Lower lobe of right lung (tissue), 2 donors: ENCODE measurements around the gene PTPRG. TPM values are rescaled to one million over a fixed set of nuclear protein-coding genes. Genes with fewer than 3 reads are reported as not detected.

Experiments
- ATAC-seq, 2 donors: fragments of 200-7000 bp; cut with Tn5 transposase; one replicate each; pipeline ENCODE4 v1.9.1; 2020 to 2022; ENCODE audit warnings: mild to moderate bottlenecking in 2 of 2, moderate library complexity in 2 of 2
- DNase-seq: peaks from one replicate; pipeline ENCODE4 v3.0.0-alpha.2; 2020
- H3K27ac ChIP-seq: fragments of 200-600 bp; one replicate; pipeline ENCODE4 v1.8.0; 2022
- H3K27me3 ChIP-seq: fragments of 200-600 bp; one replicate; pipeline ENCODE4 v1.8.0; 2022; ENCODE audit warnings: low read depth
- H3K36me3 ChIP-seq: fragments of 200-600 bp; one replicate; pipeline ENCODE4 v1.8.0; 2022; ENCODE audit warnings: mild to moderate bottlenecking
- H3K4me1 ChIP-seq: fragments of 200-600 bp; one replicate; pipeline ENCODE4 v1.8.0; 2022
- H3K4me3 ChIP-seq: fragments of 200-600 bp; one replicate; pipeline ENCODE4 v1.8.0; 2022; ENCODE audit warnings: mild to moderate bottlenecking
- H3K9me3 ChIP-seq: fragments of 200-600 bp; one replicate; pipeline ENCODE4 v1.8.0; 2022
- intact Hi-C: fragments of 100-400 bp; cut with DNase I; formaldehyde crosslinking; loops from one replicate; pipeline ENCODE4 v1.11.0; 2022
- total RNA-seq: library from RNA; stranded (reverse); fragmentation: NEBNext Ultra II Directional; extraction: Animal tissue kit (Norgen Biotek cat#: 25700); gene quantifications from one replicate; pipeline ENCODE4 v1.2.1, GENCODE V29; 2021
- TF ChIP-seq, protein P1 (sequence below): fragments of 200-600 bp; IDR thresholded peaks from one replicate; pipeline ENCODE4 v1.8.0; 2022; ENCODE audit warnings: antibody characterized with exemption, mild to moderate bottlenecking
- donor health status: DM: no; HTN: yes; CAD: no; lungs with severe emphysema.

Gene PTPRG
- total RNA-seq, 1 donor from 2014 or later: 67.6 TPM

DNA sequence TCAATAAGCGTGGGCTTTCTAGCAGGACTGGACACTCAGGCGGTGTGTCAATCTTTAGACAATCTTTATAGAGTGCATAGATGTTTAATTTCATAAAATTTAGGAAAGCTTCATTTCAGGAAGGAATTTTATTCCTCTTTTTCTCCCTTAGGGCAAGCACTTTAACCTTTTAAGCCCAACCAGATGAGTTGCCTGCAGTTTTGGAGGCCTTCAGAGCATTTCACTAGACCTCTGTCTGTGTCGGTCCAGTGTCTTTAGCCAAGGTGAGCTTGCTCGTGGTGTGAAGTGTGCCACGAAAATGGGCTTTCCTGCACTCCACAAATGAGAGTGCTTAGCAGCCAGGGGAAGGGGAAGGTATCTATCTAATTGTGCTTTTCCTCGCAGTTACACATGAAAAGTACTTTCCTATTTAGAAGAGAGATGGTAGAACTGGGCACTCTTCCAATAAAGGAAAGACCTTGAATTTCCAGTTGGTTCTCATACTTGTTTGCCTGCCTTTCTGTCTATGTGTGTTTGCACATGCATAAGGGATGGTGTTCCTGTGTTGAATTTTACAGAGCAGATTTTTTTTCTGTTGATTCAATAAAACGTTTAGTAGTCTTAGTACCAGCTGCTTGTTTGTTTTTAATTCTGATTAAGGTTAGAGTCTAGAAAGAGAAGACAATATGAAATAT lies 758.3 kb downstream of the PTPRG start:
- Histone ChIP-seq H3K9me3 (no peaks in the 10 kb centered on the region), H3K36me3 (no peaks in the 10 kb centered on the region), H3K27ac (peak overlapping the region; percentile 69), H3K4me3 (peak overlapping the region; percentile 66), H3K4me1 (peaks cover 17% of the 10 kb centered on the region), H3K27me3 (no peaks in the 10 kb centered on the region)
- intact Hi-C loops: no loop called here
- no peak for DNase-seq
- ATAC-seq: no peak
- TF ChIP-seq, protein P1, sequence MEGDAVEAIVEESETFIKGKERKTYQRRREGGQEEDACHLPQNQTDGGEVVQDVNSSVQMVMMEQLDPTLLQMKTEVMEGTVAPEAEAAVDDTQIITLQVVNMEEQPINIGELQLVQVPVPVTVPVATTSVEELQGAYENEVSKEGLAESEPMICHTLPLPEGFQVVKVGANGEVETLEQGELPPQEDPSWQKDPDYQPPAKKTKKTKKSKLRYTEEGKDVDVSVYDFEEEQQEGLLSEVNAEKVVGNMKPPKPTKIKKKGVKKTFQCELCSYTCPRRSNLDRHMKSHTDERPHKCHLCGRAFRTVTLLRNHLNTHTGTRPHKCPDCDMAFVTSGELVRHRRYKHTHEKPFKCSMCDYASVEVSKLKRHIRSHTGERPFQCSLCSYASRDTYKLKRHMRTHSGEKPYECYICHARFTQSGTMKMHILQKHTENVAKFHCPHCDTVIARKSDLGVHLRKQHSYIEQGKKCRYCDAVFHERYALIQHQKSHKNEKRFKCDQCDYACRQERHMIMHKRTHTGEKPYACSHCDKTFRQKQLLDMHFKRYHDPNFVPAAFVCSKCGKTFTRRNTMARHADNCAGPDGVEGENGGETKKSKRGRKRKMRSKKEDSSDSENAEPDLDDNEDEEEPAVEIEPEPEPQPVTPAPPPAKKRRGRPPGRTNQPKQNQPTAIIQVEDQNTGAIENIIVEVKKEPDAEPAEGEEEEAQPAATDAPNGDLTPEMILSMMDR: no peak

DNA sequence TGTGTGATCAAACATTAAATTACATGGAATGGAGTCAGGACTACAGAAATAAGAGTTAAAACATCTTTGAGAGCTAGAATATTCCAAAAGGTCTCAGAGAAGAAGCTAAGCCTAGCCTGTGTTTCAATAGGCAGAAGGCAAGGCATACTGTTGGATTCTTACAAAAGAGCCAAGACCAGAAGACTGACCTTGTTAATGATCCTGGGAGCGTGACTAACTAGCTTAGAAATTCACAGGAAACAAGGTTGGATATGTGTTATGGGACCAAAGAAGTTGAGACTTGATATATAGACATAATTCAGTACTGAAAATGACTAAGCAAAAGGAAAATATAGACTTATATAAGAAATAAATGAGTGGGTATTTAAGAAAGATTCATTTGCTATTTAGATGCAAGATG lies 761.9 kb downstream of the PTPRG start:
- Histone ChIP-seq H3K4me1 (peaks cover 16% of the 10 kb centered on the region), H3K27me3 (no peaks in the 10 kb centered on the region), H3K4me3 (no peak overlapping the region), H3K27ac (no peak overlapping the region), H3K9me3 (no peaks in the 10 kb centered on the region), H3K36me3 (no peaks in the 10 kb centered on the region)
- no peak for DNase-seq
- TF ChIP-seq, protein P1: no peak
- intact Hi-C loops: no loop called here
- no peak for ATAC-seq

DNA sequence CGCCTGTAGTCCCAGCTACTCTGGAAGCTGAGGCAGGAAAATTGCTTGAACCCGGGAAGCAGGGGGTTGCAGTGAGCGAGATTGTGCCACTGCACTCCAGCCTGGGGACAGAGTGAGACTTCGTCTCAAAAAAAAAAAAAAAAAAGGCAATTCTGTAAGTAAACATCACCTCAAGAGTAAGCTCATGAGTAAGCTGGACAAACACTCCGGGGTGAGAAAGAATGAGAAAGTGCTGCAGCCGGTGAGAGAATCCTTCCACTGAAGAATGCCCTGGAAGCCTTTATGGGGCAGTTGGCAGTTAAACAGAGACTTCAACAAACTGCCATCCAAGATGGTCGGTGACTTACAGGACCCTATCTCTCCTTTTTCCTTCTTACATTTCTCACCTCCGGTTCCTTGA lies 764.5 kb downstream of the PTPRG start:
- ATAC-seq (peak; percentile 67 to 92), DNase-seq (no peak)
- no peaks in the 10 kb centered on the region for H3K27me3 ChIP-seq
- intact Hi-C loops: no loop called here
- TF ChIP-seq, protein P1: no peak
- H3K4me1 ChIP-seq: no peaks in the 10 kb centered on the region
- no peak overlapping the region for H3K27ac ChIP-seq
- H3K36me3 ChIP-seq: no peaks in the 10 kb centered on the region
- no peak overlapping the region for H3K4me3 ChIP-seq
- H3K9me3 ChIP-seq: no peaks in the 10 kb centered on the region

DNA sequence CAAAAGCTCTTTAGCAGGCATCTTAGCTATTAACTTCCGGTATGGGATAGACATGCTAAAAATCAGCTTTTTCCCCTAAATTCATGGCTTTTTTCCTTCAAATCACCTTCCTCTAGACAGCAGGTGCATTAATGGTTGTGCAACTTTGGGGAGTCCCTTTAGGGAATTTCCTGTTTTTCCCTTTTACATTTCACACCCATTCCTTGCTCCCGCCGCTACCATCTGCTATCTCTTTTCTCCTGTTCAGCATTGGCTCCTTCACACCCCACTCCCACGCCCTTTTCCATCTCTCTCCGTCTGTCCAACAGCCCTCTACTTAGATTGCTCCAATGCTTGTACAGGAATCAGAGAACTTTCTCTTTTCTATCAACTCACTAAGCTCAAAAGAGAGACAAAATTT lies 768.6 kb downstream of the PTPRG start:
- Histone ChIP-seq H3K27me3 (no peaks in the 10 kb centered on the region), H3K4me1 (no peaks in the 10 kb centered on the region), H3K9me3 (no peaks in the 10 kb centered on the region), H3K36me3 (no peaks in the 10 kb centered on the region), H3K27ac (no peak overlapping the region), H3K4me3 (no peak overlapping the region)
- TF ChIP-seq, protein P1: no peak
- no peak for DNase-seq
- no peak for ATAC-seq
- intact Hi-C loops: no loop called here

DNA sequence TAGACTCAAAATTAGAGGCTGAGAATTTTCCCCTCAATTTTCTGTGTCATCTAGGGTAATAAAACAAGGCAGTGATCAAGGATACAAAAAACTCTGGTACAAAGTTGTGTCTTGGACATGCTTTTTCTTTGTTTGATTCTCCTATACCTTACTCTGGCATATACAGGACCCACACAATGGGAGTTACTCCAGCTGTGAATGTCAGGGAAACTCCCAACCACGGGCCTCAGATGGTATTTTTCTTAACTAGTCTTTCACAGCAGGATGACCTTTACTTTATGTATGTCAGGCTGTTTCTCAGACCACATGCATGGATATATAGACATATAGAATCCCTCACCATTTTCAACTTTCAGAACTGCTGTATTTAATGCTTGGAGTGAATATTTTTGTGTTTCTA lies 770.6 kb downstream of the PTPRG start:
- H3K36me3 ChIP-seq: no peaks in the 10 kb centered on the region
- H3K4me3 ChIP-seq: no peak overlapping the region
- no peak overlapping the region for H3K27ac ChIP-seq
- no peaks in the 10 kb centered on the region for H3K4me1 ChIP-seq
- TF ChIP-seq, protein P1: no peak
- intact Hi-C loops: no loop called here
- H3K27me3 ChIP-seq: no peaks in the 10 kb centered on the region
- DNase-seq (no peak), ATAC-seq (no peak)
- H3K9me3 ChIP-seq: no peaks in the 10 kb centered on the region
